HG03103 (cell line): ENCODE results near the gene ZNF490.
"Not testable (repeated sequence)": the region's sequence is repeated elsewhere in the genome, so short reads cannot be mapped to it uniquely, and the experiment has no call there.

Experiments used
- ATAC-seq: cut with Tn5 transposase; IDR thresholded peaks from one replicate; pipeline ENCODE4 v1.9.1; 2021; ENCODE audit warnings: low read depth; ENCODE audit not compliant: unreplicated experiment

Gene ZNF490

DNA sequence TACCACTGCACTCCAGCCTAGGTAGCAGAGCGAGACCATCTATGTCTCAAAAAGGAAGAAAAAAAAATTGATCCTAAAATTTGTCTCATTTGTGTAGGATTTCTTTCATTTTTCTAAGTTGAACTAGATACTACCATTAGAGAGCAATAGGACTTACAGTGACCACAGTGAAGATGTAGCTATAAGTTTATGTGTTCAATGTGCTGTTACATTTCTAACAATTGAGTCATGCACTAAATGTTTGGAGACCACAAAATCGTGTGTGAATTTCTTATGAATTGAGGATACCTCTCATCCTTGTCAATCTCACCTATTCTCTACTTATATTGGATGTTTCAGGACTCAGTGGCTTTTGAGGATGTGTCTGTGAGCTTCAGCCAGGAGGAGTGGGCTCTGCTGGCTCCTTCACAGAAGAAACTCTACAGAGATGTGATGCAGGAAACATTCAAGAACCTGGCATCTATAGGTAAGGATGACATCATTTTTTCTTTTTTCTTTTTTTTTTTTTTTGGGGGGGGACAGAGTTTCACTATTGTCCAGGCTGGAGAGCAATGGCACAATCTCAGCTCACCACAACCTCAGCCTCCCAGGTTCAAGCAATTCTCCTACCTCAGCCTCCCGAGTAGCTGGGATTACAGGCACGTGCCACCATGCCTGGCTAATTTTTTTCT is 12.9 kb upstream of the ZNF490 start:
- ATAC-seq = no peak

DNA sequence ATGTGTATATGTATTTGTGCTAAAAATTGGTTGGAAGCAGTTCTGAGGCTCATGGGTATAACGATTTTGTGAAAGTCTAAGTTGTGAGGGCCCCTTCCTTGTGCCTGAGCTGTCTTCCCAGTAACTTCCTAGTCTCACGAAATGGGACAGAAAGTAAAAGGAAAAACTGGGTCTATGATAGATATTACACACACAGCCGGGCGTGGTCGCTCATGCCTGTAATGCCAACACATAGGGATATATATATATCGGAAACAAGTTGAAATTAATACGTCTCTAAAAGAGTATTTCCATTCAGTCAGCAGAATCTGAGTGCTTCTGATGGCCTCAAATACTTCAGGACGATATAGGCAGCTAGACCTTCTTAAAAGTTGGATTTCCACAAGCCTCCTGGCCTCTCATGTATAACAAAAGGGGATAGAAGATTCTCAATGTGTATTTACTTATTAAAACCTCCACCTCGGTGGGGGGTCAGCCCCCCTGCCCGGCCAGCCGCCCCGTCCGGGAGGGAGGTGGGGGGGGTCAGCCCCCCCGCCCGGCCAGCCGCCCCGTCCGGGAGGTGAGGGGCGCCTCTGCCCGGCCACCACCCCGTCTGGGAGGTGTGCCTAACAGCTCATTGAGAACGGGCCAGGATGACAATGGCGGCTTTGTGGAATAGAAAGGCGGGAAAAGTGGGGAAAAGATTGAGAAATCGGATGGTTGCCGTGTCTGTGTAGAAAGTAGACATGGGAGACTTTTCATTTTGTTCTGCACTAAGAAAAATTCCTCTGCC is 10.8 kb upstream of the ZNF490 start:
- not testable (repeated sequence) for ATAC-seq

- no peak for ATAC-seq
These were observed 7.0 kb upstream of the ZNF490 start for GRCh38 chr19:12617646-12618045.

DNA sequence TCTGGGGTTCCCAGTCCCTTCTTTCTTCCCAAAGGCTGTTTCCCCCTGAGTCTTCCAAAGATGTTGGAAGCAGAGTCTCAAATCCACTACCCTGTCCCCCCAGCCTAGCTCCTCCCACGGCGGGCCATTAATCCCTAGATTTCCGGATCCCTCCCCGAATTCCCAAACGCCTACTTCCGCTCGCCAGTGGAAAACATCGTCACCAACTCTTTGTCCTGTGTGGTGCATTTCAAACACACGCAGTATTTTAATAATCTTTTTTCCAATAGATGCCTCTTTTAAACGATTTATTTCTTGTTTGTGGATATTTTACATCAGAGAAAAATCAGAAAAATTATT is 717 bp upstream of the ZNF490 start:
- ATAC-seq = no peak

GRCh38 chr19:12607631-12608030 is 3.0 kb downstream of the ZNF490 start:
- ATAC-seq = no peak

GRCh38 chr19:12606796-12607195 is 3.8 kb downstream of the ZNF490 start:
- no peak for ATAC-seq

- ATAC-seq = no peak
These were observed 6.9 kb downstream of the ZNF490 start for GRCh38 chr19:12603714-12604113.

DNA sequence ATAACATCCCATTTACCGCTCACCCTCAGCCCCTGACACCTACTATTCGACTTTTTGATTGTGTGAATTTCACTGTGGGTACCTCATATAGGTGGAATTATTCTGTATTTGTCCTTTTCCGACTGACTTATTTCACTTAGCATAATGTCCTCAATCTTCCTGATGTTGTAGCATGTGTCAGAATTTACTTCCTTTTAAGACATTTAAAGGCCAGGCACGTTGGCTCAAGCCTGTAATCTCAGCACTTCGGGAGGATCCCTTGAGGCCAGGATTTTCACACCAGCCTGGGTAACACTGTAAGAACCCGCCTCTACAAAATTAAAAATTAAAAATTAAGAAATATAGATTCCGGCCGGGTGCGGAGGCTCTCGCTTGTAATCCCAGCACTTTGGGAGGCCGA is 13.0 kb downstream of the ZNF490 start:
- no peak for ATAC-seq

- no peak for ATAC-seq
These were observed 13.6 kb downstream of the ZNF490 start for GRCh38 chr19:12596927-12597548.

GRCh38 chr19:12596485-12596884 is 14.1 kb downstream of the ZNF490 start:
- no peak for ATAC-seq

GRCh38 chr19:12581100-12581499 is 29.5 kb downstream of the ZNF490 start:
- no peak for ATAC-seq

- ATAC-seq = no peak
These were observed 30.4 kb downstream of the ZNF490 start for GRCh38 chr19:12580180-12580694.

DNA sequence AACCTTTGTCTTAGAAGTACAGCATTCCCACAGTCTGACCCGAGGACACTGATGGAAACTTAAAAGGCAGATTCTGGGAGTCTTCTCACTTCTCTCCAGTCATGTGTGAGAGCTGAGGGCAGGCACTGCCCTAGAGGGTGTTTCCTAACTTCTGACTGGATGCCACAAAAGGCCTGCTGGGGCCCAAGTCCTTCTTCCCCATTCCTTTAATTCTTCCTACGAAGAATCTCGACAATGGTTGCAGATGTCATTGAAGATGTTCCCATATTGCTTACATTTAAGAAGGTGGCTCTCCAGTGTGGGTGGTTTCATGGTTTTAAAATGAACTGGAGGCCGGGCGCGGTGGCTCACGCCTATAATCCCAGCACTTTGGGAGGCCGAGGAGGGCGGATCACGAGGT is 32.0 kb downstream of the ZNF490 start:
- ATAC-seq = no peak

- no peak for ATAC-seq
These were observed 36.6 kb downstream of the ZNF490 start for GRCh38 chr19:12574036-12574435.

DNA sequence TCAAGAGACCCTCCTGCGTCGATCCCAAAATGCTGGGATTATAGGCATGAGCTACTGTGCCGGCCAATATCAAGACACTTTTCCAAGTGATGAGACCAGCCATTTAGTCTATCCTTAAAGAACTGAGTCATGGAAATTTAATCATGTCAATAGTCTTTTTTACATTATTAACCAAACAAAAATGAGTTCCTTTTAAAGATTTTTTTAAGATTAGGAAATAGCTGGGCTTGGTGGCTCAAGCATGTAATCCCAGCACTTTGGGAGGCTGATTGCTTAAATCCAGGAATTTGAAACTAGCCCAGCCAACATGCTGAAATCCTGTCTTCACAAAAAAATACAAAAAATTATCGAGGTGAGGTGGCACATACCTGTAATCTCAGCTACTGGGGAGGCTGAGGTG is 42.7 kb downstream of the ZNF490 start:
- no peak for ATAC-seq

DNA sequence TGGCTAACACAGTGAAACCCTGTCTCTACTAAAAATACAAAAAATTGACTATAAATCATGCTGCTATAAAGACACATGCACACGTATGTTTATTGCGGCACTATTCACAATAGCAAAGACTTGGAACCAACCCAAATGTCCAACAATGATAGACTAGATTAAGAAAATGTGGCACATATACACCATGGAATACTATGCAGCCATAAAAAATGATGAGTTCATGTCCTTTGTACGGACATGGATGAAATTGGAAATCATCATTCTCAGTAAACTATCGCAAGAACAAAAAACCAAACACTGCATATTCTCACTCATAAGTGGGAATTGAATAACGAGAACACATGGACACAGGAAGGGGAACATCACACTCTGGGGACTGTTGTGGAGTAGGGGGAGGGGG is 44.2 kb downstream of the ZNF490 start:
- ATAC-seq = not testable (repeated sequence)

GRCh38 chr19:12564016-12564664 is 46.5 kb downstream of the ZNF490 start:
- no peak for ATAC-seq

DNA sequence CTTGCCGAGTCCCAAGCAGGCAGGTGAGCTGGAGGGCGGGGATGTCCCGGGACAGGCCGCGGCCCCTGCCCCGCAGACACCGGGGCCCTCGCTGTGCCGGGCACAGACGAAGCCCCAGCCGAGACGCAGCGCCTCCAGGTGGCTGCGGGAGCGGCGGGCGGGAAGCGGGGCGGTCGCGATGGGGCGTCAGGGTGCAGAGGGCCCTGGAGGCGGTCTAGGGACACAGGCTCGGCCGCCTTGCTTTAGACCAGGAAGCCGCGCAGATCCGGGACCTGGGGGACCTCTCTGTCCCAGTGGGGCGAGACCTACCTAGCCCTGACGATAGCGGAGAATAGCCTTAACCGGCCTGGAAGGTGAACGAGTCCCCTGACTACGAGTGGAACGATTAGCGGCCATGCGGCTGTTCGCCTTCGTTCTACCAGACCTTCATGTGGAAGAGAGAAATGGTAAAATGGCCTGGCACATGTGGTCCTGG is 55.1 kb downstream of the ZNF490 start:
- ATAC-seq = no peak

DNA sequence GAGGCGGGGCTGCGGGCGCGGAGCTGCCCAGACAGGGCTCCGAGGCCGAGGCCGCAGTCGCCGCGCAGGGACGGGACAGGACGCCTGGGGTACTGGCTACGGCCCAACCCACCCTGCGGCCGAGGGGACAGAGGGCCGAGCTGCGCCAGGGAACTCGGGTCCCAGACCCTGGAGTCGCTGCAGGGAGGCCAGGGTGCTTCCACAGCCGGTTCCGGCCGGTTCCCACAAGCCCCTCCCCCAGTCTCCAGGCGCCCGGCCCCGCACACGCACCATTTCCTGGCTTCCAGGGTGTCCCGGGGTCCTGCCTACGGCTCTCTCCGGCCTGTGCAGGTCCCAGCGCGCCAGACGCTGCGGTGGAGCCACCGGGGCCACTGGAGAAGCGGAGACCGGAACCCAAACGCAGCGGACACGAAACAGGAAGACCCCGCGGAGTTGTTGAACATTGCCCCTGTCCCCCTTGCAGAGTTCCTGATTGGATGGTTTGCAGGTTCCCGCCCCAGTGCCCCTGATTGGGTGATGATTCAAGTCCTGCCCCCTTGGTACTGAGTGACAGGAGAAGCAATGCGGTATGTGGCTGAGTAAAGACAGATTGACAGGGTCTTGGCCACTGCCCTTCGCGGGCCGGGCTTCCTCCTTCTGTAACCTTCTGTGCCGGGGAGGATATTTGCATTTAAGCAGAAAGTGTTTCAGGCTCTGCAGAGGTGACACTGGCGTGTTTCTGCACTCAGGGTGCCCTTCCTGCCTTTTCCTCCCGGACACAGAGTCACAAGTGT is 59.4 kb downstream of the ZNF490 start, which contains the start of gene ZNF564:
TSS of gene ZNF564 (minus strand) at position 423 of the 773 bp plus-strand sequence. CDS start at position 273, 150 bp downstream.
- ATAC-seq = peak; percentile 97

DNA sequence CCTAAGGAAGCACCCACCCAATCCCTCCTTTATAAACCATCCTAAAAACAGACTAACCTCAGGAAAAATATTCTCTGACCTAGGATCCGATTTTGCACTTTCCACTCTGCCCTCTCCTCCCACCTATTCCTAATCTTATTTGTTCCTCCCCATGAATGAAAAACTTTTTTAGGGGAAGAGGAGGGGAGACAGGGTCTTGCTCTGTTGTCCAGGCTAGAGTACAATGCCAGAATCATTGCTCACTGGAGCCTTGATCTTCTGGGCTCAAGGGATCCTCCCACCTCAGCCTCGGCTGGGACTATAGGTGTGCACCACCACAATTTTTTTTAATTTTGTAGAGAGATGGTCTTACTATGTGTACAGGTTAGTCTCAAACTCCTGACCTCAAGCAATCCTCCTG is 63.7 kb downstream of the ZNF490 start:
- no peak for ATAC-seq
